ENCODE measurements around the gene DOCK8. TPM values are rescaled to one million over a fixed set of nuclear protein-coding genes. Genes with fewer than 3 reads are reported as not detected.

DOCK8 gene
- total RNA-seq, 1 experiment from 2014 or later, result 15.2 TPM

- intact Hi-C loops (cut with micrococcal nuclease; ENCODE audit: unreplicated experiment), result no loop called here
- ChIA-PET CTCF (no interaction called here), POLR2A (no interaction called here)
- no peak for DNase-seq
- Histone ChIP-seq H3K4me3 (ENCODE audit: low read depth, low read length) (no peak overlapping the region), H3K4me1 (peaks cover 4% of the 10 kb centered on the region; the same call in 1 of the 2 replicates), H3K9me3 (no peaks in the 10 kb centered on the region), H3K36me3 (ENCODE audit: control insufficient read depth, insufficient read depth, low read length) (no peaks in the 10 kb centered on the region), H3K27me3 (replicated peaks; ENCODE audit: control insufficient read depth, insufficient read depth, low read length) (no peaks in the 10 kb centered on the region)
- Mint-ChIP-seq H3K27me3 (ENCODE audit: insufficient read depth, unreplicated experiment) (no peaks in the 10 kb centered on the region), H3K4me1 (ENCODE audit: low read depth, unreplicated experiment) (no peaks in the 10 kb centered on the region), H3K4me3 (ENCODE audit: unreplicated experiment) (no peak overlapping the region), H3K27ac (ENCODE audit: unreplicated experiment) (no peak overlapping the region), H3K9me3 (ENCODE audit: unreplicated experiment) (no peaks in the 10 kb centered on the region), H3K36me3 (ENCODE audit: insufficient read depth, unreplicated experiment) (no peaks in the 10 kb centered on the region)
- TF ChIP-seq, protein P1, sequence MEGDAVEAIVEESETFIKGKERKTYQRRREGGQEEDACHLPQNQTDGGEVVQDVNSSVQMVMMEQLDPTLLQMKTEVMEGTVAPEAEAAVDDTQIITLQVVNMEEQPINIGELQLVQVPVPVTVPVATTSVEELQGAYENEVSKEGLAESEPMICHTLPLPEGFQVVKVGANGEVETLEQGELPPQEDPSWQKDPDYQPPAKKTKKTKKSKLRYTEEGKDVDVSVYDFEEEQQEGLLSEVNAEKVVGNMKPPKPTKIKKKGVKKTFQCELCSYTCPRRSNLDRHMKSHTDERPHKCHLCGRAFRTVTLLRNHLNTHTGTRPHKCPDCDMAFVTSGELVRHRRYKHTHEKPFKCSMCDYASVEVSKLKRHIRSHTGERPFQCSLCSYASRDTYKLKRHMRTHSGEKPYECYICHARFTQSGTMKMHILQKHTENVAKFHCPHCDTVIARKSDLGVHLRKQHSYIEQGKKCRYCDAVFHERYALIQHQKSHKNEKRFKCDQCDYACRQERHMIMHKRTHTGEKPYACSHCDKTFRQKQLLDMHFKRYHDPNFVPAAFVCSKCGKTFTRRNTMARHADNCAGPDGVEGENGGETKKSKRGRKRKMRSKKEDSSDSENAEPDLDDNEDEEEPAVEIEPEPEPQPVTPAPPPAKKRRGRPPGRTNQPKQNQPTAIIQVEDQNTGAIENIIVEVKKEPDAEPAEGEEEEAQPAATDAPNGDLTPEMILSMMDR (IDR thresholded peaks at IDR 0.05; ENCODE audit: insufficient read depth in 1 of 2, low read depth in 1 of 2, low read length in 1 of 2, severe bottlenecking in 1 of 2, unreplicated experiment in 1 of 2), result no peak
- BruUV-seq (replicated peaks), result no TSS peak
Measured at GRCh38 chr9:296411-296810, 81.7 kb downstream of the DOCK8 start.

- Histone ChIP-seq H3K27me3 (replicated peaks; ENCODE audit: control insufficient read depth, insufficient read depth, low read length) (no peaks in the 10 kb centered on the region), H3K36me3 (ENCODE audit: control insufficient read depth, insufficient read depth, low read length) (no peaks in the 10 kb centered on the region), H3K9me3 (no peaks in the 10 kb centered on the region), H3K4me3 (ENCODE audit: low read depth, low read length) (no peak overlapping the region), H3K4me1 (peaks cover 4% of the 10 kb centered on the region; the same call in 1 of the 2 replicates)
- H3K9me3 Mint-ChIP-seq (ENCODE audit: unreplicated experiment), result no peaks in the 10 kb centered on the region
- no TSS peak for BruUV-seq (replicated peaks)
- H3K4me3 Mint-ChIP-seq (ENCODE audit: unreplicated experiment), result no peak overlapping the region
- H3K36me3 Mint-ChIP-seq (ENCODE audit: insufficient read depth, unreplicated experiment), result no peaks in the 10 kb centered on the region
- H3K27ac Mint-ChIP-seq (ENCODE audit: unreplicated experiment), result no peak overlapping the region
- TF ChIP-seq, protein P1 (IDR thresholded peaks at IDR 0.05; ENCODE audit: insufficient read depth in 1 of 2, low read depth in 1 of 2, low read length in 1 of 2, severe bottlenecking in 1 of 2, unreplicated experiment in 1 of 2), result no peak
- intact Hi-C loops (cut with micrococcal nuclease; ENCODE audit: unreplicated experiment), result no loop called here
- H3K27me3 Mint-ChIP-seq (ENCODE audit: insufficient read depth, unreplicated experiment), result no peaks in the 10 kb centered on the region
- no peaks in the 10 kb centered on the region for H3K4me1 Mint-ChIP-seq (ENCODE audit: low read depth, unreplicated experiment)
- POLR2A ChIA-PET, result no interaction called here
- CTCF ChIA-PET, result no interaction called here
- no peak for DNase-seq
Measured at GRCh38 chr9:297104-297972, 82.7 kb downstream of the DOCK8 start.

GRCh38 chr9:303502-303901 lies 88.8 kb downstream of the DOCK8 start:
- no peaks in the 10 kb centered on the region for H3K9me3 Mint-ChIP-seq (ENCODE audit: unreplicated experiment)
- no peaks in the 10 kb centered on the region for H3K27me3 Mint-ChIP-seq (ENCODE audit: insufficient read depth, unreplicated experiment)
- H3K4me3 ChIP-seq (ENCODE audit: low read depth, low read length), result no peak overlapping the region
- DNase-seq, result no peak
- BruUV-seq (replicated peaks), result no TSS peak
- H3K36me3 ChIP-seq (ENCODE audit: control insufficient read depth, insufficient read depth, low read length), result no peaks in the 10 kb centered on the region
- H3K27me3 ChIP-seq (replicated peaks; ENCODE audit: control insufficient read depth, insufficient read depth, low read length), result no peaks in the 10 kb centered on the region
- H3K4me3 Mint-ChIP-seq (ENCODE audit: unreplicated experiment), result no peak overlapping the region
- no peaks in the 10 kb centered on the region for H3K4me1 ChIP-seq
- no peak overlapping the region for H3K27ac Mint-ChIP-seq (ENCODE audit: unreplicated experiment)
- ChIA-PET POLR2A (no interaction called here), CTCF (interaction anchor here (0.6 kb wide), 1 partner anchor 170 kb away, joined by 3 read pairs; no protein-coding TSS in a partner anchor)
- TF ChIP-seq, protein P1 (IDR thresholded peaks at IDR 0.05; ENCODE audit: insufficient read depth in 1 of 2, low read depth in 1 of 2, low read length in 1 of 2, severe bottlenecking in 1 of 2, unreplicated experiment in 1 of 2), result no peak
- intact Hi-C loops (cut with micrococcal nuclease; ENCODE audit: unreplicated experiment), result no loop called here
- no peaks in the 10 kb centered on the region for H3K4me1 Mint-ChIP-seq (ENCODE audit: low read depth, unreplicated experiment)
- no peaks in the 10 kb centered on the region for H3K9me3 ChIP-seq
- H3K36me3 Mint-ChIP-seq (ENCODE audit: insufficient read depth, unreplicated experiment), result no peaks in the 10 kb centered on the region

Measured in Caco-2 (cell line).